Fibroblast of peridontal ligament (primary cell): Measurements from ENCODE around the gene EPHA5.
A peak's percentile ranks its signal among the peaks of the same experiment; 100 is the strongest.

Experiments used
- DNase-seq: peaks from one replicate; pipeline ENCODE4 v3.0.0-alpha.2; 2010; ENCODE audit errors: extremely low read depth

Gene EPHA5

GRCh38 chr4:65498606-65499005 lies 171.7 kb downstream of the EPHA5 start:
- DNase-seq: no peak

GRCh38 chr4:65495439-65495838 lies 174.8 kb downstream of the EPHA5 start:
- no peak for DNase-seq

GRCh38 chr4:65482410-65482809 lies 187.9 kb downstream of the EPHA5 start:
- DNase-seq: peak; percentile 12

- DNase-seq: no peak
Measured at GRCh38 chr4:65472531-65472930, 197.8 kb downstream of the EPHA5 start.

- no peak for DNase-seq
Measured at GRCh38 chr4:65467068-65467680, 203.1 kb downstream of the EPHA5 start.

GRCh38 chr4:65461781-65462180 lies 208.5 kb downstream of the EPHA5 start:
- no peak for DNase-seq

GRCh38 chr4:65457011-65457410 lies 213.3 kb downstream of the EPHA5 start:
- no peak for DNase-seq

GRCh38 chr4:65456579-65456978 lies 213.7 kb downstream of the EPHA5 start:
- DNase-seq: no peak

GRCh38 chr4:65453398-65453797 lies 216.9 kb downstream of the EPHA5 start:
- DNase-seq: no peak

- DNase-seq: no peak
Measured at GRCh38 chr4:65450899-65451298, 219.4 kb downstream of the EPHA5 start.

GRCh38 chr4:65437102-65437501 lies 233.2 kb downstream of the EPHA5 start:
- peak; percentile 25 for DNase-seq

- no peak for DNase-seq
Measured at GRCh38 chr4:65422109-65422508, 248.2 kb downstream of the EPHA5 start.

GRCh38 chr4:65420036-65420435 lies 250.3 kb downstream of the EPHA5 start:
- no peak for DNase-seq

- DNase-seq: peak; percentile 48
Measured at GRCh38 chr4:65416891-65417290, 253.4 kb downstream of the EPHA5 start.

GRCh38 chr4:65407483-65407882 lies 262.8 kb downstream of the EPHA5 start:
- no peak for DNase-seq

- no peak for DNase-seq
Measured at GRCh38 chr4:65401083-65401482, 269.2 kb downstream of the EPHA5 start.

- peak; percentile 30 for DNase-seq
Measured at GRCh38 chr4:65399084-65399483, 271.2 kb downstream of the EPHA5 start.

- no peak for DNase-seq
Measured at GRCh38 chr4:65393078-65393477, 277.2 kb downstream of the EPHA5 start.

GRCh38 chr4:65392488-65392887 lies 277.8 kb downstream of the EPHA5 start:
- DNase-seq: no peak

GRCh38 chr4:65391814-65392213 lies 278.5 kb downstream of the EPHA5 start:
- peak; percentile 25 for DNase-seq

GRCh38 chr4:65391382-65391781 lies 278.9 kb downstream of the EPHA5 start:
- DNase-seq: no peak

- no peak for DNase-seq
Measured at GRCh38 chr4:65386927-65387326, 283.4 kb downstream of the EPHA5 start.

- no peak for DNase-seq
Measured at GRCh38 chr4:65383589-65384305, 286.5 kb downstream of the EPHA5 start.

- DNase-seq: no peak
Measured at GRCh38 chr4:65381648-65382047, 288.6 kb downstream of the EPHA5 start.
